GM18498 (cell line): ENCODE data around the gene PXMP4.

Source experiments
- ATAC-seq: cut with Tn5 transposase; IDR thresholded peaks from one replicate; pipeline ENCODE4 v1.9.1; 2021; ENCODE audit warnings: mild to moderate bottlenecking, moderate library complexity; ENCODE audit not compliant: unreplicated experiment

Gene PXMP4

GRCh38 chr20:33732166-33732970 is 12.3 kb upstream of the PXMP4 start:
- ATAC-seq, result peak; percentile 68

GRCh38 chr20:33731693-33732165 is 11.6 kb upstream of the PXMP4 start, which contains the start of gene ZNF341:
Gene ZNF341, plus strand, starts transcription at chr20:33731996. Its CDS starts 26 bp downstream, at chr20:33732022.
- ATAC-seq, result peak; percentile 66

- no peak for ATAC-seq
These were observed 11.0 kb upstream of the PXMP4 start for GRCh38 chr20:33730946-33731692.

GRCh38 chr20:33729101-33729500 is 9.0 kb upstream of the PXMP4 start:
- ATAC-seq, result no peak

- ATAC-seq, result no peak
These were observed 8.4 kb upstream of the PXMP4 start for GRCh38 chr20:33728463-33728862.

GRCh38 chr20:33727806-33728205 is 7.7 kb upstream of the PXMP4 start:
- ATAC-seq, result no peak

GRCh38 chr20:33727115-33727479 is 7.0 kb upstream of the PXMP4 start:
- no peak for ATAC-seq

- no peak for ATAC-seq
These were observed 5.6 kb upstream of the PXMP4 start for GRCh38 chr20:33725607-33726264.

GRCh38 chr20:33724439-33725094 is 4.5 kb upstream of the PXMP4 start:
- ATAC-seq, result no peak

GRCh38 chr20:33721391-33722140 is 1.5 kb upstream of the PXMP4 start:
- ATAC-seq, result no peak

- ATAC-seq, result no peak
These were observed 677 bp downstream of the PXMP4 start for GRCh38 chr20:33719277-33719988.

GRCh38 chr20:33716498-33716897 is 3.6 kb downstream of the PXMP4 start:
- no peak for ATAC-seq

GRCh38 chr20:33713865-33714367 is 6.2 kb downstream of the PXMP4 start:
- no peak for ATAC-seq

- no peak for ATAC-seq
These were observed 8.7 kb downstream of the PXMP4 start for GRCh38 chr20:33711446-33711738.

- no peak for ATAC-seq
These were observed 9.2 kb downstream of the PXMP4 start for GRCh38 chr20:33710681-33711445.

- ATAC-seq, result no peak
These were observed 10.1 kb downstream of the PXMP4 start for GRCh38 chr20:33709905-33710541.

GRCh38 chr20:33709398-33709797 is 10.7 kb downstream of the PXMP4 start:
- no peak for ATAC-seq

GRCh38 chr20:33707668-33708067 is 12.4 kb downstream of the PXMP4 start:
- no peak for ATAC-seq
